IMR-90 (cell line): ENCODE results near the gene MYNN.

Experiments used
- ELK1 ChIP-seq: fragments of 150-350 bp; IDR thresholded peaks from 2 replicates; pipeline ENCODE4 v1.6.1; 2016; ENCODE audit warnings: low read depth, mild to moderate bottlenecking, low read length, moderate library complexity, borderline replicate concordance
- FOS ChIP-seq: fragments of 150-350 bp; IDR thresholded peaks from 2 replicates; pipeline ENCODE4 v1.6.1; 2016; ENCODE audit warnings: low read depth, low read length
- POLR2A ChIP-seq: IDR thresholded peaks from 2 replicates; pipeline ENCODE4 v1.6.1; 2012; ENCODE audit warnings: mild to moderate bottlenecking, low read depth, low read length
- TF ChIP-seq, protein P1 (sequence below): conservative IDR thresholded peaks from 2 replicates; pipeline ENCODE4 v1.5.1; 2012; ENCODE audit warnings: mild to moderate bottlenecking, low read depth, low read length, improper control_type of control experiment

DNA sequence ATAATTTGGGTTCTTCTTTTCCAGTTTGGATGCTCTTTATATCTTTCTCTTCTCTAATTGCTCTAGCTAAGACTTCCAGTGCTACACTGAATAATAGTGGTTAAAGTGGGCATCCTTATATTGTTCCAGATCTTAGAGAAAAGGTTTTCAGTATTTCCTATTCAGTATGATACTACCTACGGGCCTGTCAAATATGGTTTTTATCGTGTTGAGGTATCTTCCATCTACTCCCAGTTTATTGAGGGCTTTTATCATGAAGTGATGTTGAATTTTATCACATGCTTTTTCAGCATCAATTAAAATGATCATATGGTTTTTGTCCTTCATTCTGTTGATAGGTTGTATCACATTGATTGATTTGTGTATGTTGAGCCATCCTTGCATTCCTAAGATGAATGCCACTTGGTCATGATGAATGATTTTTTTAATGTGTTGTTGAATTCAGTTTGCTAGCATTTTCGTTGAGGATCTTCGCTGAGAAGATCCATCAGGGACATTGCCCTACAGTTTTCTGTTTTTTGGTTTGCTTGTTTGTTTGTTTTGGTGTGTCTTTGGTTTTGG is 42.5 kb downstream of the MYNN start:
- TF ChIP-seq, protein P1, sequence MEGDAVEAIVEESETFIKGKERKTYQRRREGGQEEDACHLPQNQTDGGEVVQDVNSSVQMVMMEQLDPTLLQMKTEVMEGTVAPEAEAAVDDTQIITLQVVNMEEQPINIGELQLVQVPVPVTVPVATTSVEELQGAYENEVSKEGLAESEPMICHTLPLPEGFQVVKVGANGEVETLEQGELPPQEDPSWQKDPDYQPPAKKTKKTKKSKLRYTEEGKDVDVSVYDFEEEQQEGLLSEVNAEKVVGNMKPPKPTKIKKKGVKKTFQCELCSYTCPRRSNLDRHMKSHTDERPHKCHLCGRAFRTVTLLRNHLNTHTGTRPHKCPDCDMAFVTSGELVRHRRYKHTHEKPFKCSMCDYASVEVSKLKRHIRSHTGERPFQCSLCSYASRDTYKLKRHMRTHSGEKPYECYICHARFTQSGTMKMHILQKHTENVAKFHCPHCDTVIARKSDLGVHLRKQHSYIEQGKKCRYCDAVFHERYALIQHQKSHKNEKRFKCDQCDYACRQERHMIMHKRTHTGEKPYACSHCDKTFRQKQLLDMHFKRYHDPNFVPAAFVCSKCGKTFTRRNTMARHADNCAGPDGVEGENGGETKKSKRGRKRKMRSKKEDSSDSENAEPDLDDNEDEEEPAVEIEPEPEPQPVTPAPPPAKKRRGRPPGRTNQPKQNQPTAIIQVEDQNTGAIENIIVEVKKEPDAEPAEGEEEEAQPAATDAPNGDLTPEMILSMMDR, result no peak
- TF ChIP-seq FOS (no peak), ELK1 (no peak), POLR2A (no peak)
